BJ (cell line): ENCODE data around the gene HOXA9. TPM values are rescaled to one million over a fixed set of nuclear protein-coding genes. Genes with fewer than 3 reads are reported as not detected.

Experiments used
- CTCF ChIA-PET: fragments of 350-600 bp; formaldehyde crosslinking; extraction: SDS; loops from one replicate; lab custom pipeline; 2021; ENCODE audit warnings: antibody characterized with exemption, inconsistent platforms; lab: Yijun Ruan, JAX
- POLR2A ChIA-PET: fragments of 300-600 bp; sonication (Branson Sonifier 250); formaldehyde crosslinking; extraction: SDS; loops from one replicate; lab custom pipeline; 2021; ENCODE audit warnings: antibody characterized with exemption; lab: Charles Lee
- DNase-seq: peaks from one replicate; pipeline ENCODE4 v3.0.0-alpha.2; 2011; ENCODE audit warnings: low read depth
- H3K27me3 ChIP-seq: 2 replicates; pipeline ENCODE4 v1.6.0; 2011; ENCODE audit warnings: low read length; ENCODE audit not compliant: control insufficient read depth, insufficient read depth
- H3K36me3 ChIP-seq: 2 replicates; pipeline ENCODE4 v1.5.1; 2011; ENCODE audit warnings: low read length; ENCODE audit not compliant: control insufficient read depth, insufficient read depth
- H3K4me3 ChIP-seq: 2 replicates; pipeline ENCODE4 v1.5.1; 2011; ENCODE audit warnings: low read depth, mild to moderate bottlenecking, control low read depth, low read length
- polyA minus RNA-seq: library from RNA; depleted of rRNA, polyadenylated mRNA; stranded (reverse); fragments of >200 nt; gene quantifications from 2 replicates; pipeline ENCODE4 v1.2.3, GENCODE V29; 2011; rRNA and poly(A)+ RNA removed
- polyA plus RNA-seq: library from polyadenylated mRNA; depleted of rRNA; stranded (reverse); fragments of >200 nt; gene quantifications from 2 replicates; pipeline ENCODE4 v1.2.3, GENCODE V29; 2011; rRNA removed
- TF ChIP-seq, protein P1 (sequence below): IDR thresholded peaks from 2 replicates; pipeline ENCODE4 v1.5.1; 2011; ENCODE audit warnings: low read depth, mild to moderate bottlenecking, control low read depth, inconsistent platforms, low read length, moderate library complexity; ENCODE audit not compliant: insufficient read depth

HOXA9 gene
- polyA plus RNA-seq (12.6 and 15.0 TPM in 2 replicates), polyA minus RNA-seq (1.4 and 3.4 TPM in 2 replicates)

DNA sequence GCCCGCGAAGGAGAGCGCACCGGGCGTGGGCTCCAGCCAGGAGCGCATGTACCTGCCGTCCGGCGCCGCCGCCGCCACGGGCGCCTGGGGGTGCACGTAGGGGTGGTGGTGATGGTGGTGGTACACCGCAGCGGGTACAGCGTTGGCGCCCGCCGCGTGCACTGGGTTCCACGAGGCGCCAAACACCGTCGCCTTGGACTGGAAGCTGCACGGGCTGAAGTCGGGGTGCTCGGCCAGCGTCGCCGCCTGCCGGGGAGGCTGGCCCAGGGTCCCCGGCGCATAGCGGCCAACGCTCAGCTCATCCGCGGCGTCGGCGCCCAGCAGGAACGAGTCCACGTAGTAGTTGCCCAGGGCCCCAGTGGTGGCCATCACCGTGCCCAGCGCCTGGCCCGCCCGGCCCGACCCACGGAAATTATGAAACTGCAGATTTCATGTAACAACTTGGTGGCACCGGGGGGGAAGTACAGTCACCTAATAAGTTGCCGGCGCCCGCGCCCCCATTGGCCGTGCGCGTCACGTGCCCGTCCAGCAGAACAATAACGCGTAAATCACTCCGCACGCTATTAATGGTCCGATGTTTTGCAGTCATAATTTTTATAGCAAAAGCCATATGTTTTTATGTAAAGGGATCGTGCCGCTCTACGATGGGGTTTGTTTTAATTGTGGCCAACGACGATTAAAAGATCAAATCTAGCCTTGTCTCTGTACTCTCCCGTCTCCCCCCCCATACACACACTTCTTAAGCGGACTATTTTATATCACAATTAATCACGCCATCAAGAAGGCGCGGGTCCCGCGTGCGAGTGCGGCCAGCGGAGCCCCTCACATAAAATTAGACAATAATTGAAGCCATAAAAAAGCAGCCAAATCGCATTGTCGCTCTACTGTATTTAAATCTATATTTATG, at the start of gene HOXA9:
Gene HOXA9, minus strand, starts transcription at position 449 of the 907 bp plus-strand sequence. Its CDS starts 80 bp downstream, at position 369.
- no peaks in the 10 kb centered on the region for H3K27me3 ChIP-seq
- TF ChIP-seq, protein P1, sequence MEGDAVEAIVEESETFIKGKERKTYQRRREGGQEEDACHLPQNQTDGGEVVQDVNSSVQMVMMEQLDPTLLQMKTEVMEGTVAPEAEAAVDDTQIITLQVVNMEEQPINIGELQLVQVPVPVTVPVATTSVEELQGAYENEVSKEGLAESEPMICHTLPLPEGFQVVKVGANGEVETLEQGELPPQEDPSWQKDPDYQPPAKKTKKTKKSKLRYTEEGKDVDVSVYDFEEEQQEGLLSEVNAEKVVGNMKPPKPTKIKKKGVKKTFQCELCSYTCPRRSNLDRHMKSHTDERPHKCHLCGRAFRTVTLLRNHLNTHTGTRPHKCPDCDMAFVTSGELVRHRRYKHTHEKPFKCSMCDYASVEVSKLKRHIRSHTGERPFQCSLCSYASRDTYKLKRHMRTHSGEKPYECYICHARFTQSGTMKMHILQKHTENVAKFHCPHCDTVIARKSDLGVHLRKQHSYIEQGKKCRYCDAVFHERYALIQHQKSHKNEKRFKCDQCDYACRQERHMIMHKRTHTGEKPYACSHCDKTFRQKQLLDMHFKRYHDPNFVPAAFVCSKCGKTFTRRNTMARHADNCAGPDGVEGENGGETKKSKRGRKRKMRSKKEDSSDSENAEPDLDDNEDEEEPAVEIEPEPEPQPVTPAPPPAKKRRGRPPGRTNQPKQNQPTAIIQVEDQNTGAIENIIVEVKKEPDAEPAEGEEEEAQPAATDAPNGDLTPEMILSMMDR, result no peak
- peak; percentile 93 for DNase-seq
- H3K36me3 ChIP-seq, result peaks cover 19% of the 10 kb centered on the region
- POLR2A ChIA-PET, result interaction anchor here (0.5 to 1.0 kb wide), 5 partner anchors 13 to 966 kb away, joined by 3 to 5 read pairs (median 3); no protein-coding TSS in a partner anchor
- CTCF ChIA-PET, result interaction anchor here (1.2 to 16.1 kb wide), 6 partner anchors 10 to 31 kb away, joined by 3 to 187 read pairs (median 8); partner anchors contain the start of genes HOXA11 and HOXA5
- peak within 1 kb of the TSS; percentile 72 for H3K4me3 ChIP-seq

DNA sequence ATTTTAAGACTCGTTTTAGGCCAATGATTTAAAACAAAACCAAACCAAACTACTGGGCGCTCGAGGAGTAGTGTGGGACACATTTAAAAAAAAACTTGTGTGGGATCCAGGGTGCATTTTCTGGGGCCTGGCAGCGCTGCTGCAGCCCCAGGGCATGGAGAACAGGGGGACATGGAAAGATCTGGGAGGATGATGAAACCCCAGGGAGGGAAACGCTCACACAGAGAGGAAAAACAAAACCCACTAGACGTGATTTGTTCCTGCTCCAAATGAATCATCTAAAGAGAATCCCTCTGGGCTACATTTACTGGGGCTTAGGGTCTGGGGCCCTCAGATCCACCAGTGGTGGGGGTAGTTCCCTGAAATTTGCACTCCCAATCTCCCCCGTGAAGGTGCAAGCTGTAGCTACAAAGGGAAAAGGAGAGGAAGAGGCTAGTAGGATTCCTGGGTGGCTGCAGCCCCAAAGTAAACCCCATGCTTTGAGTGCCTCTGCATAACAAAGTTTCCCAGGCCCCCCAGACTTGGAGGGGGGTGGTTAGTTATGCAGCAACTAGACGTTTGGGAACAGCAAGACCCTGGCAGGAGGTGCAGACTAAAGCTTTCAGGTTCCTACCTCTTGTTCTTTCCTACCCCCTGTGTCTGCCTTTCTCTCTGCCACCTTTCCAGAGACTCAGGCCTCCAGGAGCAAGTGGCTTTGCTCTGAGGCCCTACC, 49.1 kb upstream of the HOXA9 start:
- Histone ChIP-seq H3K27me3 (no peaks in the 10 kb centered on the region), H3K36me3 (no peaks in the 10 kb centered on the region), H3K4me3 (no peak overlapping the region)
- TF ChIP-seq, protein P1, result no peak
- ChIA-PET POLR2A (no interaction called here), CTCF (no interaction called here)
- no peak for DNase-seq

DNA sequence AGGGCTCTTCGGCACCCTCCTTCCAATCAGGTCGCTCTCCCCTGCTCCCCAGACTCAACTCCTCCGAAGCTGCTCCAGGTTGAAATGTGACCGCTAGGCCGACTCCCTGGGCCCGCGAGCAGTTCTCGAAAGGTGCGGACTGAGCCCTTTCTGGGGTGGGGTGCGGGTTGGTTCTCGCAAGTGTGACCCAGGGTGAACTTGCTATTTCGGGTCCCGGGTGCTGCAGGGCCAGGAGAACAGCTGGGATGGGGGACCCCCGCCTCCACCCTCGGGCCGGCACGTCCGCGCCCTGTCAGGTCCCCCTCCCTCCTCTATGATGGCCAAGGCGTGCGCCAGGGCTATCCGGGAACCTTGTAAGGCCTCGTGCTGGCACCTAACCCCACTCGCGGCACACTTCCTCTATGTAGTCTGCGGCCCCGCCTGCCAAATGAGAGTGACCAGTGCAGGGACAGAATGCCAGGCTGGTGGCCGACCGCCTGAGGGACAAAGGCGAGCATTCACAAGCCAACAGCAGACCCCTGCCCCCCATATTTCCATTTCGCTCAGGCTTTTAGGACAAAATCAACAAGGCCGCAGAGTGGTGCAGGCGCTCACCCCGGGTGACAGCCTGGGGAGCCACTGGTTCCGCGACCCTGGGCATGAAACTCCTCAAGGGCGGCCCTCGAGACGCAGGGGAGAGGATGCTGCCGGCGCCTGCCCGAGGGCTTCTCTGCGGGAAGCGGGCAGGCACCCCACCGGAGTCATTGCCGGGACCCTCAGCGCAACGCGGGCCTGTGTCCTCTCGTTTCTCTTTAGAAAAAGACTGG, 48.3 kb upstream of the HOXA9 start:
- DNase-seq, result no peak
- Histone ChIP-seq H3K4me3 (no peak overlapping the region), H3K27me3 (no peaks in the 10 kb centered on the region), H3K36me3 (no peaks in the 10 kb centered on the region)
- TF ChIP-seq, protein P1, result no peak
- POLR2A ChIA-PET, result no interaction called here
- CTCF ChIA-PET, result interaction anchor here (1.7 kb wide), 1 partner anchor 12 kb away, joined by 3 read pairs; no protein-coding TSS in a partner anchor

DNA sequence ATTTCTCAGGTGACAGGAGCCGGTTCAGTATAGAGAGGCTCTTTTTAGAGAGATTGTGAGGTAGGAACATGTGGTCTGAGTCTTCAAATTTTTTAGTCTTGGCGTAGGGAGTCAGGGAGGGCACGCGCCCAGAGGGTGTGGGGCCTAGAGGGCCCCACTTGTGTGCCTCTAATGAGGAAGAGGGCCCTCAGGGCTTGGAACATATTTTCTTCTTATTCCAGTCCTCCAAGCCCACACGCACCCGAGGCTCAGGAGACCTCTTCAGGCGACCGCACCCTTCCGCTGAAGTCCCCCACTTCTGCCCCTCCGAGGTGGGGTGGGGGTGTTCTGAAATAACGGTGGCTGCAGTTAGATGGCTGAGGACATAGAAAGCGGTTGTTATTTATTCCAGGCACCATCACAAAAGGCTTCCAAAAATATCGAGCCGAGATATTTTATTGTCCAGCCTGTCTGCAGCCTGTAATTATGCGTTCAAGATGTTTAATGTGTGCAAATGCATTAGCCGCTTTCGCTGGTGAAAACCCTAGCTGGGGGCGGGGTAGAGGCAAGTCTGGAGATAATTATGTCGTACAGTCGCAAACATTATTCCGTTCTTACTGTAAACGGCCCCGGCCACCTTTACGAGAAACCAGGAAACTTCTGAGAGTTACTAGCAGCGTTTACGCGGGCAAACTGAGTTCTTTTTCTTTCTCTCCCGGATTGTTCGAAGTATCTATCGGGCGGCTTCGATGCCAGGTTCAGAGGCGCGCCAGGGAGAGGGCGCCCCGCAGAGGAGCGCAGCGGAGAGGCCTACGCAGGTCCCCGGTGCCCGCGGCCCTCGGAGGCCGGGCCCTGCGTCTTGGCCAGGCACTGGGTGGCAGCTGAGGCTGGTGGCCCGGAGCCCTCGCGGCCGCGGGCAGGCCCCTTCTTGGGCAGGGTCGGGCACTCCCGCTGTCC, 47.4 kb upstream of the HOXA9 start:
- POLR2A ChIA-PET, result no interaction called here
- H3K36me3 ChIP-seq, result no peaks in the 10 kb centered on the region
- H3K27me3 ChIP-seq, result no peaks in the 10 kb centered on the region
- TF ChIP-seq, protein P1, result no peak
- CTCF ChIA-PET, result interaction anchor here (1.7 kb wide), 2 partner anchors 10 to 11 kb away, joined by 3 to 4 read pairs; no protein-coding TSS in a partner anchor
- H3K4me3 ChIP-seq, result no peak overlapping the region
- DNase-seq, result no peak
